GM18517 (cell line): Measurements from ENCODE around the gene SMIM24.
"Not testable (repeated sequence)": the region's sequence is repeated elsewhere in the genome, so short reads cannot be mapped to it uniquely, and the experiment has no call there.

Experiments used
- ATAC-seq: cut with Tn5 transposase; IDR thresholded peaks from one replicate; pipeline ENCODE4 v1.9.1; 2021; ENCODE audit warnings: mild to moderate bottlenecking, moderate library complexity; ENCODE audit not compliant: unreplicated experiment

The SMIM24 gene

DNA sequence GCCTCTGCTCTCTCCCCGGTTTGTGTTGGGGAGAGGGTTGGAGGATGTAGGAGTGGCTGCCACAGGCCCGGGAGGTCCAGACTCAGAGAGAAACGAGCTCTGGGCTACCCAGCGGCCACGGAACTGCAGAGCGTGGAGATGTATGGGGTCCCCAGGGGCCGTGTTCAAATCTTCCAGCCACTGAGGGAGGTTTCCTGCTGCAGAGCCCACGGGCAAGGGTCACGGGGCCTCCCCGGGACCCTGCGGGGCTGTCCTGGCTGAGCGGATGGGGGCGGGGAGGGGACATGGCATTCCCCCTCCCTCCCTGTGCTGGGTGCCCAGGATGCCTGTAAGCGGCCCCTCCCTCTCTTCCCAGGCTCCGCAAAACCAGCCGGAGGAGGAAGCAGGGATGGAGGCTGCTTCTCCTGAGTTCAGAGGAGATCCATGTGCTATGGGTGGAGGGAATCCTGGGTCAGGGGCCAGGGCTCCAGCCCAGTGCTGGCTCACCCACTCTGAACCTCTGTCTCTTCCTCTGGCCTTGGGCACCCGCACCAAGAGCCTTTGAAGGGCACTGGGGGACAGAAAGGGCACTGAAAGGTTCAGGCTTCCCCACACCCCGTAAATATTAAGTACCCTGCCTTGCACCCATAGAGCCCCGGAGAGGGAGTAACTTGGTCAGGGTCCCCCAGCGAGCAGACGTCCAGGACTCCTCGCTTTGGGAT is 22.6 kb downstream of the SMIM24 start:
- ATAC-seq, result no peak

DNA sequence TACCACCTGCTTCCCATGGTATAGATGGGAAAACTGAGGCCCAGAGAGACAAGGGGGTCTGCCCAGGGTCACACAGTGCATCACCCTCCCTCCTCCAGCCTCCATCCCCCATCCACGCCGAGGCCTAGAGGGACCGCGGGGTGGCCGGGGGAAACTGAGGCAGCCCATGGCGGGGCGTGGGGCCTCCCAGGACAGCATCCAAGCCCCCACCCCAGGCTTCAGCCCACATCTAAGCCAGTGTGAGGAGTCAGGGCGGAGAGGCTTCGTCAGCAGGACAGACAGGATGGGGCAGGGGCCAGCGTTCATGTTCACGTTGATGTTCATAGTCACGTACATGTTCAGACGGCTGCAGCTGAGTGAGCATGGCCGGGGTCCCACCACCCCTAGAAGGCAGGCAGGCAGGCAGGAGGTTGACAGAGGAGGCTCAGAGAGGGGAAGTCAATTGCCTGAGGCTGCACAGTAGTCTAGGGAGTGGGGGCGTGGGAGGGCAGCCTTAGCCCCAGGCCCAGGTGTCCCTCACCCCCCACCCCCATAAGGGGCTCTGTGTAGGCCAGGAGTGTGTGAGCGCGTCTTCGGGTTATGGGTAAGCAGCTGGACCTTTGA is 23.3 kb downstream of the SMIM24 start:
- ATAC-seq, result no peak

DNA sequence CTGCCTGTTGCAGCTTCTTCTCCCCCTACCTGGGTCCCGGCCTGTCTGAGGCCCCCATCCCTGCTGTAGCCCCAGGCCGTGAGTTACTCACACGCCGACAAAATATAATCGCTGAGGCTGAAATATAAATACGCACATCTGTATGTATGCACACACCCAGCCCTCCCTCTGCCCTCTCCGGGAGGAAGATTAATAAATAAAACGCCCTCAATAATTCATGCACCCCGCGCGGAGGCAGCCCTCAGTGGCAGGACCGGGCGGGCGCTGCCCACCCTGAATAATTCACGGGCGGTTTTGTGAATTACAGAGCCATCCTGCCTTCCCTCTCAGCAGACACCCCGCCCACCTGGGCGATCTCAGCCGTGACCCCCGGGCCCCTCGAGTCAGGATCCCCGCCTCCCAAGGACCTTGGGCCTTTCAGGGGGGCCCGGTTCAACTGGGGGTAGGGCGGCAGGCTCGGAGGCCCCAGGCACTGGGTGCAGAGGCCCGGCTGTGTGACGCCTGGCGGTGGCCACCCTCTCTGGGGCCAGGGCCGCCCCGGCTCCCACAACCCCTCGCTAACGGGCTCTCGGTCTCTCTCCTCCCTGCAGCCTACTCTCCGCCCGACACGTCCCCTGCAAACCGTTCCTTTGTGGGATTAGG is 24.2 kb downstream of the SMIM24 start:
- ATAC-seq, result no peak

DNA sequence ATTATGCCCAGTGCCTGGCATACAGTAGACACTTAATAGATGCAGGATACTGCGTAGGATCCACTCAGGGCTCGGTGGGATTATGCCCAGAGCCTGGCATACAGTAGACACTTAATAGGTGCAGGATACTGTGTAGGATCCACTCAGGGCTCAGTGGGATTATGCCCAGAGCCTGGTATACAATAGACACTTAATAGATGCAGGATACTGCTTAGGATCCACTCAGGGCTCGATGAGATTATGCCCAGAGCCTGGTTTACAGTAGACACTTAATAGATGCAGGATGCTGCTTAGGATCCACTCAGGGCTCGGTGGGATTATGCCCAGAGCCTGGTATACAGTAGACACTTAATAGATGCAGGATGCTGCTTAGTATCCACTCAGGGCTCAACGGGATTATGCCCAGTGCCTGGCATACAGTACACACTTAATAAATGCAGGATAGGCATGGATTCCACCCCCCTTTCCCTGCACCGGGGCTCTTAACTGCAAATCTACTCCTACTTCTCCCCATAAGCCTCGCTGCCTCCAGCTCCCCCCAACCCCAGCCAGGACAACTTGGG is 24.9 kb downstream of the SMIM24 start:
- ATAC-seq, result no peak

DNA sequence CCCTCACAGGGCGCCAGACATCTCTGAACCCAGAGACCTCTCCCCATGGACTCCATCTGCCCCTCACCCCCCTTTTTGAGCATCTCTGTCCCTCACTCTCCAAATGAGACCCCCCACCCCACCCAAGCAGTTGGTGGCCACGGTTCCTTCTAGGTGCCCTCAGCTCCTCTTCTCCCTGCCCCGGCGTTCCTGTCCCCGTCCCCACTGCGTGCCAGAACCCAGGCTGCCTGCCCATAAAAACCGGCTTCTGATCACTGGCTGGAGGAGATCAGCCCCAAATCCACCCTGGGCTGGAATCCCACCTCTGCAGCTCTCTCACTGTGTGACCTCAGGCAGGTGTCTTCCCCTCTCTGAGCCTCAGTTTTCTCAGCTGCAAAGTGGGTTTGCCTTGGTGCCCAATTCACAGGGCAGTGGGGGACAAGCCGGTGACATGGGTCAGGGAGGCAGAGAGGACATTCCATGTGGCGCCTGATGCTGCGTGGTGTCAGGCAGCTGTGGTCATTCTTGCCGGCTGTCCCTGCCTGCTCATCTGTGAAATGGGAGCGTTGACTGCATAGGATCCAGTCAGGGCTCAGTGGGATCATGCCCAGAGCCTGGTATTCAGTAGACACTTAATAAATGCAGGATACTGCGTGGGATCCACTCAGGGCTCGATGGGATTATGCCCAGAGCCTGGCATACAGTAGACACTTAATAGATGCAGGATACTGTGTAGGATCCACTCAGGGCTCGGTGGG is 25.5 kb downstream of the SMIM24 start:
- ATAC-seq, result no peak

DNA sequence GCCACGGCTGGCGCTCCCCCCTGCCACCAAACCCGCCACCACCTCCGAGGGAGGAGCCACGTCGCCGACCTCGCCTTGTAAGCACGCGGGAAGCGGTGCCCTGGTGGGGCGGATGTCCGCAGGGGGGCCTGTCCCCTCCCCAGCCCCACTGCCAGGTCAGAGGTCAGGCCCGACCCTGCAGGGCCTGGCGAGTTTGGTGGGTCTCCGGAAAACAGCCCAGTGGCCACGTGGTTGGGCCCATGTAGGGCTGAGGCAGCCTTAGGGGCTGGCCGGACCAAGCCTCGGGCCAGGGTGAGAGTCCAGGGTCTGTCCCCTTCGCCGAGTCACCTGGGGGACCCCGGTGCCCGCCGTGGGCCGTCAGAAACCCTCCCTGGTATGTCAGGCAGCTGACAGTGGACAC is 26.5 kb downstream of the SMIM24 start:
- no peak for ATAC-seq

DNA sequence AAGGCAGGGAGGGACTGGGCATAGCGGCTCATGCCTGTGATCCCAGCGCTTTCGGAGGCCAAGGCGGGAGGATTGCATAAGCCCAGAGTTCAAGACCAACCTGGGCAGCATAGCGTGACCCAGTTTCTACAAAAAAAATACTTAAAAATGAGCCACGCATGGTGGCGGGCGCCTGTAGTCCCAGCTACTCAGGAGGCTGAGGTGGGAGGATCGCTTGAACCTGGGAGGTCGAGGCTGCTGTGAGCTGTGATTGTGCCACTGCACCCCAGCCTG is 27.4 kb downstream of the SMIM24 start:
- ATAC-seq, result not testable (repeated sequence)

DNA sequence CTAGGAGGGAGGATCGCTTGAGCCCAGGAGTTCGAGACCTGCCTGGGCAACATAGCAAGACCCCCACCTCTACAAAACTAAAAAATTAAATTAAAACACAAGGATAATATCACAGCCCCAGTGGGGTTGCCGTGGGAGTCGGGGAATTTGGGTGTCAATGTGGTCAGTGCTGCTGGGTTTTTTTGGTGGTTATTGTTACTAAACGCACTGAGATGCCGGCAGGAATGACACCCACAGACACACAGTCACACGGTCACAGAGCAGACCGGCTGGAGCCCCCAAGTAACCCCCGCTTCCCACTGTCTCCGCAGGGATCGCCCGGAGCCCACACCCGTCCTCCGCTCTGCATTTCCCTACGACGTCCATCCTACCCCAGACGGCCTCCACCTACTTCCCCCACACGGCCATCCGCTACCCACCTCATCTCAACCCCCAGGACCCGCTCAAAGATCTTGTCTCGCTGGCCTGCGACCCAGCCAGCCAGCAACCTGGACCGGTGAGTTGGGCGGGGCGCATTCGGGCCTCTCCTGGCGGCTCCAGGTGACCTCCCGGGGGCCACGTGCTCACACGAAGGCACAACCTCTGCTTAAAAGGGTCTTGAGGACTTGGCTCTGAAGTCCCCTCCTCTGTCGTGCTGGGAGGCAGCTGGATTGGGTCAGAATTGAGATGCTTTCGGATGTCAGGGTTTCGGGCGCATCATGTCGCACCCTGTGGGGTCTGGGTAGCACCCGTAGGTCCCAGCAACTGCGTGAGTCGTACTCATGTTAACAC is 28.0 kb downstream of the SMIM24 start:
- ATAC-seq, result no peak

DNA sequence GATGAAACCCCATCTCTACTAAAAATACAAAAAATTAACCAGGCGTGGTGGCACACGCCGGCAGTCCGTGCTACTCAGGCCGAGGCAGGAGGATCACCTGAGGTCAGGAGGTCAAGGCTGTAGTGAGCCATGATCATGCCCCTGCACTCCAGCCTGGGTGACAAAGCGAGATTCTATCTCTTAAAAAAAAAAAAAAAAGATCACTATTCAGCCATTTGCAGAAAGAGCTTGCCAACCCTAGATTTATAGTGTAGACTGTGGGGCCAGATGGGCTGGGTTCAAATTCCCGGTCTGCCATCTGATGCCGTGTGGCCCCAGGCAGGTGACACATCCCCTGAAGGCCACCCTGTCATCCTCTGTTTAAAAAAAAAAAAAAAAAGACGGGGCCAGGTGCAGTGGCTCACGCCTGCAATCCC is 28.9 kb downstream of the SMIM24 start:
- ATAC-seq, result no peak

DNA sequence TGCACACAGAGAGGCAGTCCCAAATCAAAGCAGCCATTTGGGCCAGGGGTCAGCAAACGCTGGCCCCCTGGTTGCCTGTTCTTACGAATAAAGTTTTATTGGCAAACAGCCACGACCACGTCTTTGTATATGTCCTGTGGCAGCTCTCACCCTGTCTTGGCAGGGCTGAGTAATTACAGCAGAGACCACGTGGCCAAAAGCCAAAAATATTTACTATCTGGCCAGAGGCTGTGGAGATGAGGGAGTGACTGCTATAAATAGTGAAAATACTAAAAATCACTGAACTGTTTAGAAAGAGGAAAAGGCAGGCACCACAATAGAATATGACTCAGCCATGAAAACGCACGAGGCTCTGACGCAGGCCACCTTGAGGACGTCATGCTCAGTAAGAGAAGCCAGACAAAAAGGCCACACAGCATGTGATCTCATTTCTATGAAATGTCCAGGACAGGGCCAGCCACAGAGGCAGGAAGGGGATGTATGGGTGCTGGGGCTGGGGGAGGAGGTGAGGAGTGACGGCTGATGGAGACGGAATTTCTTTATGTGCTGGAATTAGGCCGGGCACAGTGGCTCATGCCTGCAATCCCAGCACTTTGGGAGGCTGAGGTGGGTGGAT is 29.4 kb downstream of the SMIM24 start:
- ATAC-seq, result no peak

DNA sequence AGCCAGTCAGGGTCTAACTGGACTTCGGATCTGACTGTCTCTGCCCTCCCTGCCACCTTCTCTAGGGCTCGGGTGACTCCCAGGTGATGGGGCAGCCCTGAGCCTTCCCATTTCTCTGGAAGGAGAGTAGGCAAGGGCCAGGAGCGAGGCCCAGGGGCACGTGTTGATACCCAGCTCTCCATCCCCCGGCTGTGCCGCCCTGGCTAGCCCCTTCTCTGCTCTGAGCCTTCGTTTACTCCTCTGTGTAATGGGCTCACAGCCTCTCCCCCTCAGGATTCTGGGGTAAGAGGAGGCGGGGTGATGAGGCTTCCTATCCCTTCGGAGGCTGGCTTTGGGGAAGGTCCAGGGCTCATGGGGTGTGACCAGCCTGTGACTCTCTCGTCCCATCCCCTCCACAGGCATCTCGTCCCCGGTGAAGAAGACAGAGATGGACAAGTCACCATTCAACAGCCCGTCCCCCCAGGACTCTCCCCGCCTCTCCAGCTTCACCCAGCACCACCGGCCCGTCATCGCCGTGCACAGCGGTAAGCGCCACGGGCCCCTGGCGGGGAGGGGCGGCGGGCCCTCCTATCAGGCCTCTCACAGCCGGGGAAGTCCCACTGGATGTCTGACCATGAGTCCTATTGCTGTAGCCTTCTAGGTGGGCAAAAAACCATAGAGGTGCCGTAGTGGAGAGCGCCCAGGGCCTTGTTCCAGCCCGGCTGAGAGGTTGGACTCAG is 31.6 kb downstream of the SMIM24 start:
- ATAC-seq, result no peak

DNA sequence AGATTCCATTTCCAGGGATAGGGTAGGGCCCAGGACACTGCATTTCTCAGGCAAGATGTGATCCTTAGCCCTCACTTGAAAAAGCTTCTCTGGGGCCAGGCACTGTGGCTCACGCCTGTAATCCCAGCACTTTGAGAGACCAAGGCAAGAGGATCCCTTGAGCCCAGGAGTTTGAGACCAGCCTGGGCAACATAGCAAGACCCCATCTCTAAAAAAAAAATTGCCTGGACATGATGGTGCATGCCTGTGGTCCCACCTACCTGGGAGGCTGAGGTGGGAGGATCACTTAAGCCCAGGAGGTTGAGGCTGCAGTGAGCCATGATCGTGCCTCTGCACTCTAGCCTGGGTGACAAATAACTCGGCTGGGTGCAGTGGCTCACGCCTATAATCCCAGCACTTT is 33.7 kb downstream of the SMIM24 start:
- not testable (repeated sequence) for ATAC-seq

DNA sequence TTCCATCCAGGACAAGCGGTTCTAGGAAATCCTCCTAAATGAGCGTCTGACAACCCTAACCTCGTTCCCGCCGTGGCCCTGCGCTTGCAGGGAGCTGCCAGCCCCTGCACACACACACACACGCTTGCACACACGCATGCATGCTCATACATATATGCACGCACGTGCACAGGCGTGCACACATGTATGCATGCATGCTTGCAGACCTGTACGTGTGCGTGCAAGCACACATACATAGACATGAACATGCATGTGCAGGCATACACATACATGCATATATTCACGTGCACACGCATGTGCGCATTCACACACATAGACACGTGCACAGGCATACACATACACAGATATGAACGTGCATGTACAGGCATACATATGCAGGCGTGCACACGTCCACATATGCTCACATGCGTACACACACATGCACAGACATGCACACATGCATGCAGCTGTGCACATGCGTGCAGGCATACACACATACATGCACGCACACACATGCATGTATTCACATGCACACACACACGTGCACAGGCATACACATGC is 35.6 kb downstream of the SMIM24 start:
- no peak for ATAC-seq

DNA sequence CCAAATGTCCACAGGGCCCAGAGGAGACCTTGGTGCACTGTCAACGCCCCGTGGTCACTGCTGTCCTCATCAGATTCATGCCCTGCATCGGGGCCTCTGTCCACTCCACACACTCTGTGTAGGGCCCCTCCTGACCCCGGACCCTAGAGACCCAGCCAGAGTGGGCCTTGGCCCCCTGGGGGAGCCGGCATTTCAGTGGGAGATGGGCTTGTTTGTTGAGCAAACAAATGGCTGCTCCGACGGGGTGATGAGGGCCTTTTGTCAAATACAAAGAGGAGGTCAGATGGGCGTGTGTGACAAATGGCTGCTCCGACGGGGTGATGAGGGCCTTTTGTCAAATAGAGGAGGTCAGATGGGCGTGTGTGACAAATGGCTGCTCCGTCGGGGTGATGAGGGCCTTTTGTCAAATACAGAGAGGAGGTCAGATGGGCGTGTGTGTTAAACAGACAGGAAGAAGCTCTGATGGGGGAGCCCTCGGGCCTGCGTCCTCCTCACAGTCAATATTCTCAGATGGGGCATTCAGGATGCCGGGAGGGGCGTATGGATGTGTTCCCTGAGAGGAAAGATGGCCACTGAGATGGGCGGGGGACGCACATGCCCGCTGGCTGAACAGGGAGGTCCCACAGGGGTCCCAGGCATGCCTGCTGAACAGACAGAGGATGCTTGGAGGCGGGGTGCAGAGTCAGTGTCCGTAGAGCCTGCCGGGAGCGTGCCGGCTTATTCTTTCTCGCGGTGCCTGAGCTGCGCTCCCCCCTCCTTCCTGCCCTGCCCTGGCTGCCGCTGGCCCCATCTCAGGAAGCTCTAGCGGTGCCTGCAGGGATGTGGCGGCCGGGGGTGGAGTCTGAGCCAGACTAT is 36.3 kb downstream of the SMIM24 start:
- no peak for ATAC-seq

DNA sequence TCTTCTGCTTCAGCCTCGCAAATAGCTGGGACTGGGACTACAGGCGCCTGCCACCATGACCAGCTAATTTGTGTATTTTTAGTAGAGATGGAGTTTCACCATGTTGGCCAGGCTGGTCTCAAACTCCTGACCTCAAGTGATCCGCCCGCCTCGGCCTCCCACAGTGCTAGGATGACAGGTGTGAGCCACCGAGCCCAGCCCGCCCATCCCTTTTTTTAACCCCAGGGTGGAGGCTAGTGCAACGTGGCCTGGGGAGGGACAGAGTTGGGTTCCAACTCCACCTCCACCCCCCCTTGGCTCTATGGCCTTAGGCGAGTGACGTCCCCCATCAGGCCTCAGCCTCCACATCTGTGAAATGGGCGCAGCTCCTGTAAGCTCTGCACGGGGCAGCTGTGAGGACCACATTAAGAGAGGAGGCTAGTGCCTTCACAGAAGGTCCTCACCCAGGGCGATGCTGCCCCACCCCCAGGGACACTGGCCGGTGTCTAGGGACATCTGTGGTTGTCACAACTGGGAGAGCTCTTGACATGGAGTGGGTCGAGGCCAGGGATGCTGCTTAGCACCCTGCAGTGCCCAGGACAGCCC is 37.7 kb downstream of the SMIM24 start:
- no peak for ATAC-seq

DNA sequence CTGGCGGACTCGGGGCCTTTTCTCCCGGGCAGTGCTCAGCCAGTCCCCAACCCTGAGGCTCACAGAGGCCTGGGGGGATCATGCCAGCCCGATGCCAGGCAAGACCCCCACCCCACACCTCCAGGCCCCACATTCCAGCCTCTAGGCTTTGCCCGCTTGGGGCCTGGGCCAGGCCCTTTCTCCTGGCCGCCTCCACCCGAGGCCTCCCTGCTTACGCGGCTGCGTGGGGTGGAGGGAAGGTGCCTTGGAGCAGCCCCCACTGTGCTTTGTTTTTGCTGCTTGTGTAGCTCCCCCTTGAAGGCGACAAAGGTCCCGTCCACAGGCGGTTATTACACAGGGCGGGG is 38.4 kb downstream of the SMIM24 start:
- ATAC-seq, result no peak

DNA sequence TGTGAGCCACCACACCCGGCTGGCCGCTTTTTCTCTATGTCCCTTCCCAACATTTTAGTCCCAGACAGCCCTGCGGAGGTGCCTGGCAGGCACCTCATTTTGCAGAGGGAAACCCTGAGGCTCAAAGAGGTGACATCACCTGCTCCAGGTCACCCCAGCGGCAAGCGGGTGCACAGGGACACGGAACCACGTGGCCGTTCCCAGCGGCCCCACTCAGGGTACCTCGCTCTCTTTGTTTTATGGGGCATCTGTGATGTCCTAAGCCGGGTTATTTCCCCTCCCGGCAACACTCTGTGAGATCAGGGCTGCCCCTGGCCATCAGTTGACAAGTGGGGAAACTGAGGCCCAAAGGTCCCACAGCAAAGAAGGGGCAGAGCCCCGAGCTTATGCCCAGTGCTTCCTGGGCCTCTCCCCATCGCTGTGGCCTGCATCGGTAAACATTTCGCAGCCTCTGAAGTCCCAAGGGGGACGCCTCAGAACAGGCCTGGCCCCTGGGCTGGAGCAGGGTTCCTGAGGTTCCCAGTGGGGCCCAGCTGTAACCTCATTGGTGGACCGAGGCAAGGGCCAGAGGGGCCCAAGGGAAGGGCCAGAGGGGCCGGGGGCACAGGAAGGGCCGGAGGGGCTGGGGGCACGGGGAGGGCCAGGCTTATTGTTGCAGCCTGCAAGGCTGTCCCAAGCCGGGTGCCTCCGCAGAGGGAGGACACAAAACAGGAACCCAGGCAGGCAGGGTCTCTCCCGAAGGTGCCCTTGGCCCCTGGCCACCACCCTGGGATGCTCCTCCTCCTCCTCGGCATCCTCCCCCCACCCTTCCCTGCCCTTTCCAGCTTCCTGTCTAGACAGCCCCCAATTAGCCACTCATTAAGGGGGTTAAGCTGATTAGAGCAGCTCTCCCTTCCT is 39.0 kb downstream of the SMIM24 start:
- no peak for ATAC-seq
